HG02798 (cell line): Measurements from ENCODE around the gene WDR86.

Experiments used
- ATAC-seq: cut with Tn5 transposase; IDR thresholded peaks from one replicate; pipeline ENCODE4 v1.9.1; 2021; ENCODE audit warnings: mild to moderate bottlenecking; ENCODE audit not compliant: unreplicated experiment, poor library complexity

Gene WDR86

GRCh38 chr7:151381348-151382078, 28.3 kb downstream of the WDR86 start:
- no peak for ATAC-seq

GRCh38 chr7:151381098-151381347, 28.8 kb downstream of the WDR86 start:
- no peak for ATAC-seq

GRCh38 chr7:151380199-151381097, 29.4 kb downstream of the WDR86 start:
- no peak for ATAC-seq

GRCh38 chr7:151379534-151380198, 30.2 kb downstream of the WDR86 start:
- ATAC-seq, result no peak

- no peak for ATAC-seq
Measured at GRCh38 chr7:151379193-151379520, 30.7 kb downstream of the WDR86 start.

GRCh38 chr7:151378496-151379192, 31.2 kb downstream of the WDR86 start:
- ATAC-seq, result no peak

- ATAC-seq, result no peak
Measured at GRCh38 chr7:151378011-151378410, 31.8 kb downstream of the WDR86 start.

GRCh38 chr7:151377406-151377805, 32.4 kb downstream of the WDR86 start:
- ATAC-seq, result no peak

GRCh38 chr7:151376218-151376902, 33.5 kb downstream of the WDR86 start:
- no peak for ATAC-seq

GRCh38 chr7:151375530-151376217, 34.2 kb downstream of the WDR86 start:
- no peak for ATAC-seq

GRCh38 chr7:151374726-151375125, 35.1 kb downstream of the WDR86 start:
- ATAC-seq, result no peak

GRCh38 chr7:151374139-151374538, 35.7 kb downstream of the WDR86 start:
- no peak for ATAC-seq

GRCh38 chr7:151373599-151373998, 36.2 kb downstream of the WDR86 start:
- ATAC-seq, result no peak

- no peak for ATAC-seq
Measured at GRCh38 chr7:151372612-151373265, 37.1 kb downstream of the WDR86 start.

- no peak for ATAC-seq
Measured at GRCh38 chr7:151371266-151371665, 38.6 kb downstream of the WDR86 start.

GRCh38 chr7:151368136-151368571, 41.7 kb downstream of the WDR86 start:
- ATAC-seq, result peak; percentile 98

- no peak for ATAC-seq
Measured at GRCh38 chr7:151367284-151367683, 42.6 kb downstream of the WDR86 start.

- no peak for ATAC-seq
Measured at GRCh38 chr7:151366880-151367222, 43.0 kb downstream of the WDR86 start.

- no peak for ATAC-seq
Measured at GRCh38 chr7:151366166-151366879, 43.5 kb downstream of the WDR86 start.
